LNCaP clone FGC (cell line): ENCODE measurements around the gene DNAH14.

ENCODE experiments used
- DNase-seq: peaks from one replicate; pipeline ENCODE4 v3.0.0-alpha.2; 2011; ENCODE audit warnings: low read depth
- H3K4me3 ChIP-seq: 2 replicates; pipeline ENCODE4 v1.5.1; 2011; ENCODE audit warnings: mild to moderate bottlenecking, low read depth, low read length, control low read depth
- CTCF ChIP-seq: IDR thresholded peaks from 2 replicates; pipeline ENCODE4 v1.5.1; 2012; ENCODE audit warnings: mild to moderate bottlenecking; ENCODE audit not compliant: control insufficient read depth, insufficient read depth; ENCODE audit errors: extremely low read depth

DNAH14 gene

GRCh38 chr1:225389843-225390242 is 460.4 kb downstream of the DNAH14 start:
- no peak overlapping the region for H3K4me3 ChIP-seq
- no peak for TF ChIP-seq CTCF
- DNase-seq: no peak

- no peak for DNase-seq
- no peak overlapping the region for H3K4me3 ChIP-seq
Measured at GRCh38 chr1:225396357-225396756, 466.9 kb downstream of the DNAH14 start.

GRCh38 chr1:225400968-225401367 is 471.5 kb downstream of the DNAH14 start:
- H3K4me3 ChIP-seq: no peak overlapping the region
- TF ChIP-seq CTCF: no peak
- DNase-seq: no peak

More at GRCh38 chr1:225396357-225396756, 466.9 kb downstream of the DNAH14 start:
- TF ChIP-seq CTCF: no peak

GRCh38 chr1:225406976-225407725 is 477.7 kb downstream of the DNAH14 start:
- no peak for TF ChIP-seq CTCF
- no peak for DNase-seq
- no peak overlapping the region for H3K4me3 ChIP-seq

GRCh38 chr1:225407755-225408154 is 478.3 kb downstream of the DNAH14 start:
- no peak overlapping the region for H3K4me3 ChIP-seq
- DNase-seq: no peak
- TF ChIP-seq CTCF: no peak

GRCh38 chr1:225408249-225408648 is 478.8 kb downstream of the DNAH14 start:
- TF ChIP-seq CTCF: no peak

GRCh38 chr1:225409051-225409450 is 479.6 kb downstream of the DNAH14 start:
- no peak overlapping the region for H3K4me3 ChIP-seq

More at GRCh38 chr1:225408249-225408648, 478.8 kb downstream of the DNAH14 start:
- no peak overlapping the region for H3K4me3 ChIP-seq
- DNase-seq: no peak

More at GRCh38 chr1:225409051-225409450, 479.6 kb downstream of the DNAH14 start:
- DNase-seq: no peak
- no peak for TF ChIP-seq CTCF
